Measurements from ENCODE around the gene KIF26B.

KIF26B gene

DNA sequence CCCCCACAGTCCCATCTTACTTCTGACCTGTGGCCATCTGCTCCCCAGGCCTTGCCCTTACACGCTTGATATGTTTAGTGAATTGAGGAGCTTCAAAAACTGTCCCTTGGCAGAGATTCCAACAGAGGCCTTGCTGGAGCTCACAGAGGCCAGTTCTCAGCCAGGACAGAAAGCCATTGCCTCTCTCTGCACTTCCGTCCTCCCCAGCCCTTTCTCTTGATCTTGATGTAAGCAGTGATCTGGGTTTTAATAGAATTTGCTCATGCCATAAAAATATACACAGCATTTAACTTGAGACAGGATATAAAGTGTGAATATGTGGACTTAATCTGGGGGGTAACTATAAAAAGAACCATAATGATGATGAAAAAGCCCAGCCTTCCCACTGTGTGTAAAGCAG is 453.5 kb downstream of the KIF26B start:
- no peak for DNase-seq

DNA sequence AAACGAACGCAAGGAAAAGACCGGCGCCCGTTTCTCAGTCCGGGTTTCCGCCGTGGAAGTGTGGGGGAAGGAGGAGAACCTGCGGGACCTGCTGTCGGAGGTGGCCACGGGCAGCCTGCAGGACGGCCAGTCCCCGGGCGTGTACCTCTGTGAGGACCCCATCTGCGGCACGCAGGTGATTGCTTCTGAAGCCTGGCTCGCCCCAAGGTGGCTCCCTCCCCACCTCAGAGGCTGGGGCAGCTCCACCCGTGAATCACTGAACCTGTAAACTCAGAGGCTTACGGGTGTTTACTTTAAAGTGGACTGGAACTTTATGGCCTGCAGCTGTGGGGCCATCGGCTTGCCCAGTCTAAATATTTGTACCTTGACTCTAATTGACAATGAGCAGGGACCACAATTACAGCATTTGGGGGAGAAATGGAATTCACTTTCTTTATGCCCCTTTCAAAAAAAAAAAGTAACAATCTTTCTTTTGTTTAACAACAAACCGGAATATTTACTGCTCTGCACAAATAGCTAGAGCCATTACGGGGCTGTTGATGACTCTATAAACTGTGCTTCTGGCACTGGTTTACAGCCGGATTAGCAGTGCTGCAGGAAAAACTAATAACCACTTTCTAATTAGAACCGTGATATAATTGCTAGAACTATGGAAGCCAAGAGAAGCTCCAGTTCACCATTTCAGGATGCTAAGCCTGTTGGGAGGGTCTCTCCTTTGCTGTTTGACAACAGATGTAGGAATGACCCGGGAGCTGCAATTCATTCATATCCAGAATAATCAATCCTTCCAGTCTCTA is 454.8 kb downstream of the KIF26B start:
- no peak for DNase-seq

DNA sequence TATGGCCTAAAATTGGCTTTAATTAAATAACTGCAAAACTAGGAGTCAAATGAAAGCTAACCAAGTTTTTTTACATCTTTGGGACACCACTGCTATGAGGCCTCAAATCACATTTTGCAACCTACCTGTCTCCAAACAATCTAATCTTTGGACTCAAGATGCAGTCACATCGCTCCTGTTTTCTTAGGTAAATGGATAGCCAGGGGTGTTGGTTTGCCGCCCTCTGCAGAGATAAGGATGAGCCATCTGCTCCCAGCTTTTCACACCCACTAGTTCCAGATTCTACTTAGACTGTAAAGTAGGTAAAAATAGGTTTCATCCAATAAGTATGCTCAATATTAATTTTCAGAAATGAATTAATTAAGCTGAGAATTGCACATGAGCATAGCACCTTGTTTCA is 456.5 kb downstream of the KIF26B start:
- no peak for DNase-seq

DNA sequence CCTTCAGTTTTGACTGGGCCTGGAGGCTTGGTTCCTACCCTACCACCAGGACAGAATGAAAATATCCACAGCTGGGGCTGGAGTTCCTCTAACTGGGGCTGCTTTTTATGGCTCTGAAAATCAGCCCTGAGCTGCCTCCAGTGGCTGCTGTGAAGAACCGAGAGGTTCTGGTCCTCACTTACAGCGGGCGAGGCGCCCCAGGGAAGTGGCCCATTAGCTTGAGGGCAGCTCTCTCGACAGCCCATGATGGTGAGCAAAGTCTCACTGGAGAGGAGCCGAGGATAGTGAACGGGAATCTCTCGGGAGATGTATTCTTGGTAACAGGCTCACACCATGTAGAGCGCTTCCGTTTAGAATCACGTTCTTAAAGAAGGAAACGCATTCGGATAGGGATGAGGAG is 459.7 kb downstream of the KIF26B start:
- peak; percentile 61 for DNase-seq

GRCh38 chr1:245615001-245615400 is 460.2 kb downstream of the KIF26B start:
- DNase-seq: peak; percentile 64

DNA sequence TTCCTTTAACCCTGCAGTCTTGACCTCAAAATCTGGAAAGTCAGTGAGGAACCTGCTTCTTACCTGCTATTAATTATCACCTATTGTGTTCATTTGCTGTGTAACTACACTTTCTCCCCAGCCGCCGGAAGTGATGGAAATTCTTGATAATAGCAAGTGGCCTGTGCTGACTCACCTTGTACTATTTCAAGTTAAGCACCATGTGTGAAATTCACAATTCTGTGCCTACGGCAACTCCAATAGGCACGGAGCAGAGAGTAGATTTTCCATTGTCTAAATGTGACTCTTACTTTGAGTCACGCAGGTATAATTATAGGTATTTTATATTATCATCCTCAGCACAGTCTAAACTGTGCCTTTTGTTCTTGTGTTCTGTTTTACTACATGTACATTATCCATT is 466.8 kb downstream of the KIF26B start:
- no peak for DNase-seq

DNA sequence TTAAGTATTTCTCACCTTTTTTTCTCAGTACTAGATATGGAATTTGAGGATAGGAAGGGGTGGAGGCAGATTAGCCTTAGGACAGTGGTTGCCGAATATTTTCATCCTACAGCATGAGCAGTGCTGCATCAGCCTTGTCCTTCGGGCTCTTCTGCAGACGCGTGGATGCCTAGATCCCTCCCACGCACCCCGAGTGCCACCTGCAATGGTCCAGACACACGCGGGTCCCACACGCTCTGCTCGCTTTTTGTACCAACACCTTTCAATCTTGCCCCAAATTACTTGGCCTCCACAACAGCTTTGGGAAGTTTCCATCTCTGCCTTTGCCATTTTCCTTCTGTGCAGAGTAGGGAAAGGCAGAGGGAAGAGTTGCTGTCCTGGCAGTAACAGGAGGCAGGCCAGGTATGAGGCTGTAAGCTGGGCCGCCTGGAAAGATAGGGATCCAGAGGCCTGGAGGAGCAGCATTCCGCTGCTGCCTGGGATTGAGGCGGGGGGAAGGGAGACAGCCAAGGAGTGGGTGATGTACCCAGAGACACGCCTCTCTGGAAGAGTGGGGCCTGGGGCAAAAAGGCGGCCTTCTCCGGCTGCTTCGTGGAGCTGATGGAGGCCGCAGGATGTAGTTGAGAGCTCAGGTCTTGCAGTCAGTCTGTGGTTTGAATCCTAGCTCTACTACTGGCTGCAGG is 467.7 kb downstream of the KIF26B start:
- no peak for DNase-seq

- DNase-seq: no peak
Observed at GRCh38 chr1:245641384-245641783, 486.6 kb downstream of the KIF26B start.

DNA sequence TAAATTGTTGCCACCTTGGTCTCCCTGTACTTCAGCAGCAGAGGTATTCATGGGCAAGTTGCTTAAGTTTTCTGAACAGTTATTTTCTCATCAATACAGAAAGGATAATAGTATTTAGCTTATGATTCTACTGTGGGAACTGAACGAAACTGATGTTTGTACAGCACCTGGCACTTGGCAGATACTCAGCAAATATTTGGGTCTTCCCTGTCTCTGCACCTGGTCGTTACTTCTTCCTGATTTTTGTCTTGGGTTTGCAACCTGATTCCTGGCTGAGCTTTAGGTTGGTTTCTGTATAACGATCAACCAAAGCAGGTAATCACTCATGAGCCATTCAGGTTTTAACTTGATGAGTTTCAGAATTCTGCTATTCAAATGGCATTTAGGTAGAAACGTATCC is 490.6 kb downstream of the KIF26B start:
- DNase-seq: no peak

DNA sequence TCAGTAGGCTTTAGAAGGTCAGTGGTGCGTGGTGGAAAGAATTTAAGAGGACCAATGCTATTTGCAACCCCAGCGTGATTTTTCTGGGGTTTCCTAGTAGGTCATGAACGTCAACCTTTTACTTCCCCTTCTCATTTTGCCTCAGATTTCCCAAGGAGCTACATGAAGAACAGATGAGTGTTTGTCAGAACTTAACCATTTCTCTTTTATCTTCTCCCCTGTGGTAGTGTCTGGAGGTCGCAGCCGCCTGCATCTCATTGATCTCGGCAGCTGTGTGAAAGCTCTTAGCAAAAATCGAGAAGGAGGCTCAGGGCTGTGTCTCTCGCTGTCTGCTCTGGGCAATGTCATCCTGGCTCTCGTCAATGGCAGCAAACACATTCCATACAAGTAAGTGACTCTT is 491.1 kb downstream of the KIF26B start:
- no peak for DNase-seq

- DNase-seq: no peak
Observed at GRCh38 chr1:245648749-245649522, 494.2 kb downstream of the KIF26B start.

DNA sequence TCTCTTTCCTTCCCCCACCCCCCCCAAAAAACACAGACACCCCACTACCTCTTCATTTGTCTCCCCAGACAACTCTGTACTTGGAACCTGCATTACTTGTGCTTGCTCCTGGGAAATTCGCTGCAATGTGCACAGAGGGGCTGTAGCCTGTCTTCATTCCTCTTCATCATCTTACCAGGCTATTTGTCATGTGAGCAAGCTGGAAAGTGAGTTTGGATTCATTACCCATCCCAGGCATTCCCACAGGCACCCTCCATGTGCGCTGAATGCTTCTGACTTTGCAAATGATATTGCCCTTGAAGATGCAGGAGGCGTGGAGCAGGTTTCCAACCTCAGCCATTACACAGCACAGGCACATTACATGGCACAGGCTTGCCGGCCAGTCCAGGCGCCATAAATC is 494.9 kb downstream of the KIF26B start:
- no peak for DNase-seq

DNA sequence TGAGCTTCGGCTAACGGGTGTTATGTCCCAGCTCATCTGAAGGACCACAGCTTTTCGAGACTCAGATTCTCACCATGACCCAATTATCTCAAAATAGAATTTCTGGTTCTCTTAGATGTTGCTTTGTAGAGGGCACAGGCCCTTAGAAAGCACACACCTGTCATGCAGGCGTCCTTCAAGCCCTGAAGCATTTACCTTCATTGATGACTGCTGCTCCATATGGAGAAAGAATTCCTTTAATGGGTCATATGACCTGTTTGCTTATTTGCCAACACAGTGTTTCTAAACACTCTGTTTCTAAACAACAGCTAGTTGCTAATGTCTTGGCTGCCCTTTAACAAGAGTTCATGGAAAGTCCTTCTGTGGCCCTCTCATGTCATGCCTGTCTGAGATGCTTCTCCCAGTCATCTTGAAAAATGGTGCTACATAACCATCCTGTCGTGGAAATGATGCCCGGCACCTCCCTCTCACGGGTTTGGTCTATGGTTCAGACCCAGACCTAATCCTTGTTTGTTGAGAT is 495.7 kb downstream of the KIF26B start:
- no peak for DNase-seq

- DNase-seq: no peak
Observed at GRCh38 chr1:245651093-245651492, 496.3 kb downstream of the KIF26B start.

GRCh38 chr1:245652116-245652515 is 497.3 kb downstream of the KIF26B start:
- no peak for DNase-seq

- DNase-seq: no peak
Observed at GRCh38 chr1:245652660-245653427, 498.1 kb downstream of the KIF26B start.

- no peak for DNase-seq
Observed at GRCh38 chr1:245654460-245655050, 499.8 kb downstream of the KIF26B start.

DNA sequence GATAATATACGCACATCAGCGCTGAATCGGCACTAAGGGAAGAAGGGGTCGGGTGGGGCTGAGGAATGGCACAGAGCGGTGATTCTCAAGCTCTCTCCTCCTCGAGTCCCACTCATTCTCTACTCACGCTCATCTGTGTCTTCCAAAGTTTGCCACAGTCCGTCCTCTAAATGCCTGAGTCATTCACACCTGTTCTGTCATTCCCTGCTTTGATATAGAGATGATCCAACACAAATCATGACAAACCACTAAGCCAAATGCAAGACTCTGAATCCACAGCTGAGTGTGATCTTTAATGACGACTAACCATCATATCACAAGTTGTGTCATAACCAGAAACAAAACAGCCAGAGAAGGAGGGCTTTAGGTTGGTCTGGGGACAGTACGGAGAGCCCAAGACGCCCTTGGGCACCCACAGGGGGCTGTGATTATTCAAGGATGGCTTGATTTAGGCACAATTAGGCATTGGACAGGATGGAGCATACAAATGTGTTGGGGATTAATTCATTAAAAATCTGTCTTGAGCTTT is 501.5 kb downstream of the KIF26B start:
- DNase-seq: no peak

GRCh38 chr1:245657371-245657770 is 502.6 kb downstream of the KIF26B start:
- DNase-seq: no peak

DNA sequence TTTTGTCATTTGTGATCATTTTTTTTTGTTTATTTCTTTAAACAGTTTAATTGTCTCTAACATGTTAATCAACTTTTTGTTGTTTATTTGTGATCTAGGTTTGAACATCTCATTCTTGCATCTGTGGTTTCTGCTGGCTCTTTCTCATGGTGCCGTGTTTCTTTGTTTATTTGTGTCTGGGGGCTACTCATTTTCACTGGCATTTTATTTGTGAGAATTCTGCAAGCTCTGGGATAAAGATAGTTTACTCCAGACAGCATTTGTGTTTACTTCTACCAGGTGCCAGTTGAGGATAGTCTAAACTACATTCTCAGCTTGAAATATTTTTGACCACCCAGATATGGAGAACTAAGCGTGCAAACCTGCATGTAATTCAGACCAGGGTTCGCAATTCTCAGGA is 508.6 kb downstream of the KIF26B start:
- DNase-seq: no peak

- no peak for DNase-seq
Observed at GRCh38 chr1:245663841-245664240, 509.1 kb downstream of the KIF26B start.

DNA sequence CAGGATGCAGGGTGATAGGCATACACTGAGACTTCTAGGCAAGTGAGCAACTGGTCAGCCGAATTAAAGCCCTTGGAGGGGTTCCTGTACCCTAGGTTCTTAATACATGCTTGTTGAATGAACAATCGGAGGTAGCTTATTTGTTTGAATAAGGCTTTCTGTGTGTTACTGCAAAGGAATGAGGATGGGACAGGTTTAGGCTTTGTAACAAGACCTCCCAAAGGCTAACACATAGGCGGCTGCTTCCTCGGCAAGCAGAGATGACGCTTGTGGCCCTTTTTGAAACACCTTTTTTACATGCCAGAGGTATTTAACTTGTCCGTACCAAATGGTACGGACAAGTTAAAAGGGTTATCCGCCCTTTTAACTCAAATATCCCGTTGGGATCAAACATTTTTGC is 511.6 kb downstream of the KIF26B start:
- no peak for DNase-seq

All from retina (tissue), 1 donor.